Neural cell (in vitro differentiated cells): ENCODE measurements around the gene RBM17.

Experiments
- EP300 ChIP-seq: fragments of 450-650 bp; conservative IDR thresholded peaks from 2 replicates; pipeline ENCODE4 v1.6.1; 2014; ENCODE audit warnings: antibody characterized with exemption, mild to moderate bottlenecking, moderate library complexity; ENCODE audit not compliant: poor library complexity, severe bottlenecking
- POLR2AphosphoS5 ChIP-seq: IDR thresholded peaks from 2 replicates; pipeline ENCODE4 v1.6.1; 2012

GRCh38 chr10:6133331-6134098, 44.7 kb downstream of the RBM17 start:
- TF ChIP-seq POLR2AphosphoS5 (no peak), EP300 (no peak)
